HCT116 (cell line): Measurements from ENCODE around the gene HSD17B3. TPM values are rescaled to one million over a fixed set of nuclear protein-coding genes. Genes with fewer than 3 reads are reported as not detected.
"Not testable (repeated sequence)": the region's sequence is repeated elsewhere in the genome, so short reads cannot be mapped to it uniquely, and the experiment has no call there.

Source experiments
- ATAC-seq: fragments of 200-7000 bp; cut with Tn5 transposase; 2 replicates; pipeline ENCODE4 v1.9.1; 2020; ENCODE audit warnings: mild to moderate bottlenecking, moderate library complexity
- BruUV-seq: library from RNA; stranded (reverse); fragments of 400-500 nt; replicated peaks from 2 replicates; lab custom pipeline; 2021; lab: Mats Ljungman, UMichigan
- CTCF ChIA-PET: fragments of 300-600 bp; sonication (Branson Sonifier 250); formaldehyde crosslinking; loops from one replicate; lab custom pipeline; 2021; ENCODE audit warnings: antibody characterized with exemption; lab: Charles Lee
- POLR2A ChIA-PET: fragments of 300-600, 350-600 bp; sonication (Branson Sonifier 250); formaldehyde crosslinking; loops from one replicate; lab custom pipeline; 2021; ENCODE audit warnings: antibody characterized with exemption; lab: Charles Lee
- RAD21 ChIA-PET, 2 experiments: fragments of 300-600 bp; sonication (Branson Sonifier 250); formaldehyde crosslinking; loops; one replicate each; lab custom pipeline; 2023; ENCODE audit warnings: low total read pairs in 2 of 2; ENCODE audit not compliant: uncharacterized antibody in 2 of 2, unreplicated experiment in 2 of 2, low non-redundant PET in 1 of 2; lab: Charles Lee
- DNase-seq: peaks from one replicate; pipeline ENCODE4 v3.0.0-alpha.2; 2010; ENCODE audit warnings: low read depth, low spot score
- H2AFZ ChIP-seq: fragments of 200-600 bp; shearing (Covaris generic), sonication (generic); 2 replicates; pipeline ENCODE4 v1.6.1; 2017; ENCODE audit warnings: low read depth, mixed run types, mixed read lengths, antibody characterized with exemption, low read length; ENCODE audit not compliant: poor library complexity, severe bottlenecking
- H3K27ac ChIP-seq: 2 replicates; pipeline ENCODE4 v1.5.1; 2012; ENCODE audit warnings: low read depth, low read length
- H3K27me3 ChIP-seq: fragments of 200-600 bp; sonication (generic); 2 replicates; pipeline ENCODE4 v1.6.1; 2016; ENCODE audit warnings: mixed run types, low read length, mixed read lengths; ENCODE audit not compliant: insufficient read depth
- H3K36me3 ChIP-seq, 2 experiments: fragments of 200-500 bp in 1 of 2; fragments of 200-600 bp in 1 of 2; sonication (Bioruptor generic) in 1 of 2; sonication (generic) in 1 of 2; 2 replicates each; pipeline versions ENCODE4 v1.5.1 to v1.6.1; 2014 to 2016; ENCODE audit warnings: low read length in 2 of 2, inconsistent platforms in 1 of 2, mixed read lengths in 1 of 2, mixed run types in 1 of 2; ENCODE audit not compliant: insufficient read depth in 2 of 2, control insufficient read depth in 1 of 2
- H3K4me1 ChIP-seq, 2 experiments: fragments of 200-600 bp in 1 of 2; sonication (generic) in 1 of 2; 2 replicates each; pipeline versions ENCODE4 v1.5.1 to v1.6.1; 2012 to 2017; ENCODE audit warnings: low read length in 2 of 2, inconsistent platforms in 1 of 2, mild to moderate bottlenecking in 1 of 2, mixed read lengths in 1 of 2, mixed run types in 1 of 2, moderate library complexity in 1 of 2; ENCODE audit not compliant: insufficient read depth in 2 of 2, control insufficient read depth in 1 of 2
- H3K4me2 ChIP-seq: fragments of 200-600 bp; sonication (generic); 2 replicates; pipeline ENCODE4 v1.6.1; 2017; ENCODE audit warnings: mixed run types, low read length, mixed read lengths
- H3K4me3 ChIP-seq, 2 experiments: fragments of 200-600 bp in 1 of 2; sonication (generic) in 1 of 2; replicated peaks in 1 of 2; 2 replicates each; pipeline ENCODE4 v1.5.1; 2011 to 2016; ENCODE audit warnings: low read length in 2 of 2, control low read depth in 1 of 2, low read depth in 1 of 2, mild to moderate bottlenecking in 1 of 2, mixed read lengths in 1 of 2, mixed run types in 1 of 2
- H3K79me2 ChIP-seq: fragments of 200-600 bp; sonication (generic); 2 replicates; pipeline ENCODE4 v1.6.1; 2017; ENCODE audit warnings: mild to moderate bottlenecking, mixed run types, low read length, moderate library complexity, mixed read lengths; ENCODE audit not compliant: insufficient read depth
- H3K9ac ChIP-seq: fragments of 200-600 bp; sonication (generic); 2 replicates; pipeline ENCODE4 v1.6.1; 2016; ENCODE audit warnings: low read length, mixed read lengths
- H3K9me2 ChIP-seq: fragments of 200-600 bp; sonication (generic), shearing (Covaris generic); 2 replicates; pipeline ENCODE4 v1.6.1; 2017; ENCODE audit warnings: mixed run types, mild to moderate bottlenecking, moderate library complexity; ENCODE audit not compliant: insufficient read depth
- H3K9me3 ChIP-seq, 2 experiments: fragments of 200-500 bp in 1 of 2; fragments of 200-600 bp in 1 of 2; sonication (Bioruptor generic) in 1 of 2; sonication (generic) in 1 of 2; 2 replicates each; pipeline ENCODE4 v1.6.1; 2014 to 2017; ENCODE audit warnings: low read length in 2 of 2, mixed read lengths in 2 of 2, inconsistent platforms in 1 of 2, low read depth in 1 of 2, mild to moderate bottlenecking in 1 of 2, mixed run types in 1 of 2, moderate library complexity in 1 of 2; ENCODE audit not compliant: control insufficient read depth in 1 of 2, insufficient read depth in 1 of 2
- H4K20me1 ChIP-seq: fragments of 200-600 bp; sonication (generic), shearing (Covaris generic); 2 replicates; pipeline ENCODE4 v1.6.1; 2017; ENCODE audit warnings: mixed run types, mild to moderate bottlenecking, moderate library complexity; ENCODE audit not compliant: insufficient read depth
- ATF3 ChIP-seq: IDR thresholded peaks from 2 replicates; pipeline ENCODE4 v1.6.1; 2012
- CEBPB ChIP-seq: IDR thresholded peaks from 2 replicates; pipeline ENCODE4 v1.6.1; 2012; ENCODE audit warnings: low read depth
- EGR1 ChIP-seq: IDR thresholded peaks from 2 replicates; pipeline ENCODE4 v1.6.1; 2012; ENCODE audit warnings: low read depth
- ELF1 ChIP-seq: IDR thresholded peaks from 2 replicates; pipeline ENCODE4 v1.6.1; 2012; ENCODE audit warnings: low read depth, borderline replicate concordance
- EZH2 ChIP-seq: fragments of 200-600 bp; sonication (generic); IDR thresholded peaks from 2 replicates; pipeline ENCODE4 v1.6.1; 2017; ENCODE audit warnings: antibody characterized with exemption, mixed run types
- EZH2phosphoT487 ChIP-seq: fragments of 200-600 bp; IDR thresholded peaks from 2 replicates; pipeline ENCODE4 v1.6.1; 2018; ENCODE audit warnings: antibody characterized with exemption, borderline replicate concordance
- SP1 ChIP-seq: IDR thresholded peaks from 2 replicates; pipeline ENCODE4 v1.6.1; 2012; ENCODE audit warnings: low read depth
- SRF ChIP-seq: IDR thresholded peaks from 2 replicates; pipeline ENCODE4 v1.6.1; 2012; ENCODE audit warnings: low read depth
- TCF7L2 ChIP-seq: IDR thresholded peaks from 2 replicates; pipeline ENCODE4 v1.7.0; 2011; ENCODE audit warnings: borderline replicate concordance, inconsistent platforms; ENCODE audit not compliant: insufficient read depth, insufficient read length; ENCODE audit errors: extremely low read depth
- YY1 ChIP-seq: IDR thresholded peaks from 2 replicates; pipeline ENCODE4 v1.6.1; 2011; ENCODE audit warnings: low read length, low read depth, moderate library complexity, mild to moderate bottlenecking; ENCODE audit not compliant: insufficient replicate concordance; ENCODE audit errors: extremely low read depth
- ZBTB33 ChIP-seq: IDR thresholded peaks from 2 replicates; pipeline ENCODE4 v1.6.1; 2011; ENCODE audit warnings: mild to moderate bottlenecking, low read length, moderate library complexity; ENCODE audit not compliant: insufficient replicate concordance; ENCODE audit errors: extremely low read depth
- ZNF274 ChIP-seq: fragments of 200-500 bp; sonication (Bioruptor generic); IDR thresholded peaks from 2 replicates; pipeline ENCODE4 v1.6.1; 2014; ENCODE audit warnings: mild to moderate bottlenecking, low read depth, low read length, inconsistent platforms
- intact Hi-C: fragments of 100-400 bp; cut with micrococcal nuclease; formaldehyde crosslinking; loops from 2 replicates; pipeline ENCODE4 v1.10.0; 2022
- total RNA-seq: library from RNA; stranded (reverse); gene quantifications from one replicate; pipeline ENCODE4 v1.2.1, GENCODE V29; 2021; ENCODE audit not compliant: unreplicated experiment

Gene HSD17B3
- total RNA-seq, 1 experiment from 2014 or later: 0.37 TPM

GRCh38 chr9:96323169-96323568 is 21.2 kb upstream of the HSD17B3 start:
- TF ChIP-seq ZNF274 (no peak), EGR1 (no peak), ATF3 (no peak), EZH2 (no peak), SRF (no peak), CEBPB (no peak), ELF1 (no peak), ZBTB33 (no peak), SP1 (no peak), YY1 (no peak), TCF7L2 (no peak), EZH2phosphoT487 (no peak)
- no peaks in the 10 kb centered on the region for H4K20me1 ChIP-seq
- no peaks in the 10 kb centered on the region for H3K4me1 ChIP-seq
- BruUV-seq: no TSS peak
- intact Hi-C loops: loop anchor here (10.0 kb wide), 1 partner anchor 532 kb away; the partner anchor contains the start of gene ZNF782
- H3K9ac ChIP-seq: no peak overlapping the region
- H2AFZ ChIP-seq: no peak overlapping the region
- no peak overlapping the region for H3K4me2 ChIP-seq
- H3K4me3 ChIP-seq: no peak overlapping the region
- no peaks in the 10 kb centered on the region for H3K9me2 ChIP-seq
- H3K9me3 ChIP-seq: no peaks in the 10 kb centered on the region
- H3K27me3 ChIP-seq: no peaks in the 10 kb centered on the region
- ChIA-PET POLR2A (no interaction called here), RAD21 (no interaction called here), CTCF (no interaction called here)
- ATAC-seq (no peak), DNase-seq (no peak)
- peaks cover 2 to 11% of the 10 kb centered on the region in 2 experiments; a peak in 2 of 4 replicates for H3K36me3 ChIP-seq
- no peaks in the 10 kb centered on the region for H3K79me2 ChIP-seq
- H3K27ac ChIP-seq: no peak overlapping the region

- CTCF ChIA-PET, H3K4me1 ChIP-seq, H3K27ac ChIP-seq, H4K20me1 ChIP-seq, DNase-seq, H3K79me2 ChIP-seq, BruUV-seq, H2AFZ ChIP-seq, ATAC-seq, H3K9me3 ChIP-seq, RAD21 ChIA-PET, POLR2A ChIA-PET, H3K9me2 ChIP-seq, H3K4me3 ChIP-seq, H3K4me2 ChIP-seq, H3K9ac ChIP-seq, H3K27me3 ChIP-seq: not testable (repeated sequence)
- intact Hi-C loops: loop anchor here (10.0 kb wide), 1 partner anchor 532 kb away; the partner anchor contains the start of gene ZNF782
- peaks cover 2 to 11% of the 10 kb centered on the region in 2 experiments; a peak in 2 of 4 replicates for H3K36me3 ChIP-seq
These were observed 20.8 kb upstream of the HSD17B3 start for GRCh38 chr9:96322736-96323135.

GRCh38 chr9:96322210-96322609 is 20.2 kb upstream of the HSD17B3 start:
- DNase-seq, POLR2A ChIA-PET, H3K9me2 ChIP-seq, H4K20me1 ChIP-seq, BruUV-seq, H3K4me1 ChIP-seq, H3K9me3 ChIP-seq, H2AFZ ChIP-seq, H3K27ac ChIP-seq, H3K4me3 ChIP-seq, RAD21 ChIA-PET, CTCF ChIA-PET, H3K4me2 ChIP-seq, H3K79me2 ChIP-seq, H3K27me3 ChIP-seq, ATAC-seq, H3K9ac ChIP-seq: not testable (repeated sequence)
- intact Hi-C loops: loop anchor here (10.0 kb wide), 1 partner anchor 533 kb away; the partner anchor contains the start of gene ZNF782
- H3K36me3 ChIP-seq: peaks cover 2 to 11% of the 10 kb centered on the region in 2 experiments; a peak in 2 of 4 replicates
